Measurements from ENCODE around the gene PRKCA.
"Not testable (repeated sequence)": the region's sequence is repeated elsewhere in the genome, so short reads cannot be mapped to it uniquely, and the experiment has no call there.

DNA sequence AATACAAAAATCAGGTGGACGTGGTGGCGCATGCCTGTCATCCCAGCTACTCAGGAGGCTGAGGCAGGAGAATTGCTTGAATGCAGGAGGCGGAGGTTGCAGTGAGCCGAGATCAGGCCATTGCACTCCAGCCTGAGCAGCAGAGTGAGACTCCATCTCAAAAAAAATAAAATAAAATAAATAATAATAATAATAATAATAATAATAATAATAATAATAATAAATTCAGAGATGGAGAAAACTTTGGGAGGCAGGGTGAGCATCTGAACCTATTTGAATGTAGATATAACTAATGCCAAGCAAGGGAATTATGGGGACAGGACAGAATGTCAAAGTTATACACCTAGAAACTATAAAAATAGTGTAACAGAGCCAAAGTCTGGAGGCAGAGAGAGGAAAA is 39.9 kb downstream of the PRKCA start:
- TF ChIP-seq POLR2AphosphoS5 (IDR thresholded peaks at IDR 0.05; ENCODE audit: low read depth, low read length); POLR2A (IDR thresholded peaks at IDR 0.05; ENCODE audit: low read depth, low read length); TAF1 (IDR thresholded peaks at IDR 0.05; ENCODE audit: borderline replicate concordance, low read depth, low read length): not testable (repeated sequence)
